GM19438 (cell line): ENCODE measurements around the gene CMBL.
"Not testable (repeated sequence)": the region's sequence is repeated elsewhere in the genome, so short reads cannot be mapped to it uniquely, and the experiment has no call there.

ENCODE experiments used
- ATAC-seq: cut with Tn5 transposase; IDR thresholded peaks from one replicate; pipeline ENCODE4 v1.9.1; 2021; ENCODE audit warnings: low read depth; ENCODE audit not compliant: unreplicated experiment

CMBL gene

GRCh38 chr5:10262121-10262774, 45.5 kb downstream of the CMBL start:
- no peak for ATAC-seq

DNA sequence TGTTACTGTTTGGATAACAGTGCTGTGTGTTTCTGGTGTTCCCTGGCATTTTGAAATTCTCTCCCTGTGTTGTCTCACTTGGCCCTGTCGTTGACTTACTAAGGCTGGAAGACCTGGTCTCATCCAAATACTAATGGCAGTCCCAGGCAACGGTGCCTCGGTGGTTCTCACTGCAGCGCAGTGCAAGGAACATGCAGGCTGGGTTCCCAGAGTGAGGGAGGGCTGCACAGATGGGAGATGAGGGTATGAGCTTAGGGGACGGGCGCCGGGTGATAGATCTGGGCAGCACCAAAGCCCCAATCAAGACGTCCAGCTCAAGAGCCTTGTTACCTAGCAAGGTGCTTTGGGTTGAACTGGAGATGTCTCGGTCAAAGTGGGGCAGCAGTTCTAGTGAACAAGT, 46.6 kb downstream of the CMBL start:
- no peak for ATAC-seq

- no peak for ATAC-seq
Observed at GRCh38 chr5:10259899-10260298, 47.8 kb downstream of the CMBL start.

DNA sequence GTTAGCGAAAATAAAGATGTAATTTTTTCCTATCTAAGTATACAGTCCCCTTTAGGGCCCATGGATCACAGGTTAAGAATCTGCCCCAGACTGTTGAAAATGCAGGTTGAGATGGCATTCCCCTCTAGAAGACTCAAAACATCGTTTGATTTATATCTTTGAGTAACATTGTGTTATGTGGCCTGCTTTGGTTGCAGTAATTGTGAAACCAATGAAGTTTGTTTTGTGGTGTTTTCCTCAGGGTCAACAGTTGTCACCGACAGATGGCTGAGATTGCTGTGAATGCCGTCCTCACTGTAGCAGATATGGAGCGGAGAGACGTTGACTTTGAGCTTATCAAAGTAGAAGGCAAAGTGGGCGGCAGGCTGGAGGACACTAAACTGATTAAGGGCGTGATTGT, 49.8 kb downstream of the CMBL start:
- no peak for ATAC-seq

GRCh38 chr5:10254686-10255085, 53.0 kb downstream of the CMBL start:
- no peak for ATAC-seq

GRCh38 chr5:10253390-10253789, 54.3 kb downstream of the CMBL start:
- no peak for ATAC-seq

DNA sequence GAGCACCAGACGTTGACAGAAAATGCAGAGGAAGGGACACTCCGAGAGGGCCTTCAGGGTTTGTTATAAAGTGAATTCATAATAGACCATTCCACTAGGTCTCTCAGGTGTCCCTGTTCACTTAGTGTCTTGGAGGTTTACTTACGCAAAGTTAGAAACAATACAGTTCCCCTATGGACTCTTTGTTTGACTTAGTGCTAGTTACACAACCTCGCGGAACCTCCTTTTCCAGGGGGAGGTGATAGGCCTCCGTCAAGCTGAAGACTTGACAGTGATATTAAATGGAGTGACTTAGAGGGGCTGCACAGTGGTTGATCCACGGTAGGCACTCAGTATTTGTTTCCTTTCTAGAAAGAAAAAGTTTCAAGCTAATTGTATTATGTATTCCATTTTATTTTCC, 56.3 kb downstream of the CMBL start:
- no peak for ATAC-seq

GRCh38 chr5:10250806-10251276, 56.9 kb downstream of the CMBL start:
- no peak for ATAC-seq

GRCh38 chr5:10249948-10250805, 57.5 kb downstream of the CMBL start, which contains the start of gene CCT5:
TSS of gene CCT5 (plus strand) at chr5:10250280. CDS start at chr5:10250341, 61 bp downstream.
- ATAC-seq, result peak; percentile 78

DNA sequence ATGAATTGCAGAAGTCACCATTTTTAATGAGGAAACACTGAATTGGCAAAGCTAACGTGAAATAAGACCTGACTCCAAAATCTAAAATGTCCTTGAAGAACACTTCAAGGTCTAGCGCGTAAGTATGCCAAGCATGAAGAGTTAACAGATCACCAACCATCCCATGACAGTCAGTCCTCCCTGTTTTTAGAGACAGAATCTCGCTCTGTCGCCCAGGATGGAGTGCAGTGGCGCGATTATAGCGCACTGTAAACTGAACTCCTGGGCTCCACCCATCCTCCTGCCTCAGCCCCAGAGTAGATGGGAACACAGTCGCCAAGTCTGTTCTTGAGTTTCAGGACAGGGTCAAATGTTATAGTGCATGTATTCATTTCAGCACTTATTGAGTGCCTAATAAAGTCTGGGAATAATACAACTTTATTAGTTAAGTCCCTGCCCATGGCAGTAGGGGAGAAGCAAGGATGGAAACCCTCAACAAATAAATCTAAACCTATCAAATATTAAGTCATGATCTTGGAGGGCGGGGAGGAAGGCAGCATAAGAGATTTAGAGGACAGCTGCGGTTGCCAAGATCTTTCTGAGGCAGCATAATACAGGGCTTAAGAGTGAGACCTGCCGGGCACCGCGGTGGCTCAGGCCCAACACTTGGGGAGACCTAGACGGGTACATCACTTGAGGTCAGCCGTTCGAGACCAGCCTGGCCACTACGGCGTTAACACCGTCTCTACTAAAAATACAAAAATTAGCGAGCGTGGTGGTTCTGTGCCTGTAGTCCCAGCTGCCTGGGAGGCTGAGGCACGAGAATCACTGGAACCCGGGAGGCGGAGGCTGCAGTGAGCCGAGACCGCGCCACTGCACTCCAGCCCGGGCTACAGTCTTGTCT, 59.1 kb downstream of the CMBL start:
- ATAC-seq, result peak; percentile 2

DNA sequence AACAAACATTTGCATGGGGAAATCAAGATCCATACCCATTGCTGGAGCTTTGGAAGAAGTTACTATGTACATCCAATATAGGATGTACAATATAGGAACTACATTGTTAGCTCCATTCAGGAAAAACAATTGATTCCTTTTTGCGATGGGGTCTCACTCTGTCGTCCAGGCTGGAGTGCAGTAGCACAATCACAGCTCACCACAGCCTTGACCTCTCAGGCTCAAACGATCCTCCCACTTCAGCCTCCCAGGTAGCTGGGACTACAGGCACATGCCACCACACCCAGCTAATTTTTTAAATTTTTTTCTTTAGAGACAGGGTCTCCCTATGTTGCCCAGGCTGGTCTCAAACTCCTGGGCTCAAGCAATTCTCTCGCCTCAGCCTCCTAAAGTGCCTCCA, 60.5 kb downstream of the CMBL start:
- not testable (repeated sequence) for ATAC-seq

GRCh38 chr5:10246761-10247160, 60.9 kb downstream of the CMBL start:
- ATAC-seq, result no peak

DNA sequence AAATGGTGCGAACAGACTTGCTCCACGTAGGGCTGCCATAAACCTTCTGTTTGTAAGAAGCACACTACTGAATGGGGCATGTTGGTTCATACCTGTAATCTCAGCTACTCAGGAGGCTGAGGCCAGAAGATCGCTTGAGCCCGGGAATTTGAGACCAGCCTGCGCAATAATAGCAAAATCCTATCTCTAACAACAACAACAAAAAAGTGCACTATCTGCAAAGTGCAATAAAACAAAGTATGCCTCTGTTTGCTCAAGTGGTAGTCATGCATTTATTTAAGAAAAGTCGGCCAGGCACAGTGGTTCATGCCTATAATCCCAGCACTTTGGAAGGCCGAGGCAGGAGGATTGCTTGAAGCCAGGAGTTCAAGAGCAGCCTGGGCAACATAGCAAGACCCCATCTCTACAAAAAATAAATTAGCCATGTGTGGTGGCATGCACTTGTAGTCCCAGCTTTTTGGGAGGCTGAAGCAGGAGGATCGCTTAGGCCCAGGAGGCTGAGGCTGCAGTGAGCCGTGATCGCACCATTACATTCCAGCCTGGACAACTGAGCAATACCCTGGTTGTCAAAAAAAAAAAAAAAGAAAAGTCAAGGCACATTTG, 63.3 kb downstream of the CMBL start:
- ATAC-seq, result no peak

GRCh38 chr5:10243660-10244240, 64.0 kb downstream of the CMBL start:
- no peak for ATAC-seq

- ATAC-seq, result no peak
Observed at GRCh38 chr5:10235350-10235749, 72.4 kb downstream of the CMBL start.

DNA sequence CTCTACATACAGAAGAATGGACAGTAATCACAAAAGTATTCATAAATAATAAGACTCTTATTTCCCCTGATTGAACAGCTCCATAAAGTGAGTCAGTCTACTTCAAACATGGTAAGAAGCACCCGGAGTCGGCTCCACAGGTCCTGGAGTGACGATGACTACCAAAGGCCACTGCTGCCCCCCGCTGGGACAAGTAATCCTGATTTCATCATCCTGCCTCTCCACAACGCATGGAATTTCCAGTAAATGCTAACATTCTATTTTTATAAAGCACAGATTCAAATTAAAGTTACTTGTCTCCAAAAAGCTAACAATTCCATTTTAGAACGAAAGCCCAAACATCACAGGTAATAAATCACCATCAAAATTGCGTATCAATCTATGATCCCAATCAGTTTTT, 74.2 kb downstream of the CMBL start:
- ATAC-seq, result no peak

GRCh38 chr5:10233011-10233410, 74.7 kb downstream of the CMBL start:
- no peak for ATAC-seq

DNA sequence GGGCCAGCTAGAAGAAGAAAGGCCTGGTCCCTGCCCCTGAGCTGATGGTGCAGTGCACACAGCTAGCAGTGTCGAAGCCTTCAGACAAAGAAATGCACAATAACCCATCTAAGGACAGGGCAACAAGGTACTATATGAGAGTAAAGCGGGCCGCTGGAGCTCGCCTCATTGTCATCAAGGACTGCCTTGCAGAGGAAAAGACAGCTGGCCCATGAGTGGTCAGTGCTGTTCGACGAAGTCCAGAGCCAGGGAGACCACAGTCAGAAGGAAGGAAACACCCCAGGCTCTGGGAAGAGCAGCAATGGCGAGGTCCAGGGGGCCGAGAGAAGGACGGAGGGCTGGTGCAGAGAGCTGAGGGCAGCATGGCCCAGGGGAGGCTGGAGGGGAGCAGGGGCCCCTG, 75.3 kb downstream of the CMBL start:
- ATAC-seq, result no peak

- no peak for ATAC-seq
Observed at GRCh38 chr5:10229306-10230048, 78.2 kb downstream of the CMBL start.
